Measurements from ENCODE around the gene RFPL1.

DNA sequence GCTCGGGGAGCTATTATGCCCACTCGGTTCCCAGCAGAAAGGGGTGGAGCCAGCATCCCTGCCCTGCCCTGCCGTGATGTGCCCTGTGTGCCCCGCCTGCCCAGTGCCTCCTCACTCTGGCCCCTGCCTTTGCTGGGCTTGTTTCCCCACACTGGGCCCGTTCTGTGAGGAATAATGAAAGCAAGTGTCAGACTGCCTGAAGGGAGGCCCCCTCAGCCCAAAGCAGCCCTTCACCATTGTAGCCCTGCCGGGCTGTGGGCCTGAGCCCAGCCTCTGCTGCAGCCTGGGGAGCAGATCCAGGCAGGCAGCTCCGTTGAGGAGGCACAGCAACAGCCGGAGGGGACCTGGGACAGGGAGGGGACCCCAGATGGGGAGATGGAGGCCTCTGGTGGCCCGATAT, 21.4 kb downstream of the RFPL1 start:
- TF ChIP-seq, protein P1, sequence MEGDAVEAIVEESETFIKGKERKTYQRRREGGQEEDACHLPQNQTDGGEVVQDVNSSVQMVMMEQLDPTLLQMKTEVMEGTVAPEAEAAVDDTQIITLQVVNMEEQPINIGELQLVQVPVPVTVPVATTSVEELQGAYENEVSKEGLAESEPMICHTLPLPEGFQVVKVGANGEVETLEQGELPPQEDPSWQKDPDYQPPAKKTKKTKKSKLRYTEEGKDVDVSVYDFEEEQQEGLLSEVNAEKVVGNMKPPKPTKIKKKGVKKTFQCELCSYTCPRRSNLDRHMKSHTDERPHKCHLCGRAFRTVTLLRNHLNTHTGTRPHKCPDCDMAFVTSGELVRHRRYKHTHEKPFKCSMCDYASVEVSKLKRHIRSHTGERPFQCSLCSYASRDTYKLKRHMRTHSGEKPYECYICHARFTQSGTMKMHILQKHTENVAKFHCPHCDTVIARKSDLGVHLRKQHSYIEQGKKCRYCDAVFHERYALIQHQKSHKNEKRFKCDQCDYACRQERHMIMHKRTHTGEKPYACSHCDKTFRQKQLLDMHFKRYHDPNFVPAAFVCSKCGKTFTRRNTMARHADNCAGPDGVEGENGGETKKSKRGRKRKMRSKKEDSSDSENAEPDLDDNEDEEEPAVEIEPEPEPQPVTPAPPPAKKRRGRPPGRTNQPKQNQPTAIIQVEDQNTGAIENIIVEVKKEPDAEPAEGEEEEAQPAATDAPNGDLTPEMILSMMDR (IDR thresholded peaks at IDR 0.05): no peak
- no peak for TF ChIP-seq POLR2A (IDR thresholded peaks at IDR 0.05)

Data from thyroid gland (tissue), 4 donors.